OCI-LY7 (cell line): ENCODE data around the gene ATP11A.

Source experiments
- CTCF ChIP-seq: fragments of 200-600 bp; sonication (generic); conservative IDR thresholded peaks from 2 replicates; pipeline ENCODE4 v1.5.1; 2014; ENCODE audit warnings: mild to moderate bottlenecking, antibody characterized with exemption, low read length, moderate library complexity, mixed read lengths
- EZH2phosphoT487 ChIP-seq: fragments of 200-600 bp; sonication (generic); IDR thresholded peaks from 2 replicates; pipeline ENCODE4 v1.6.1; 2018; ENCODE audit warnings: low read depth, borderline replicate concordance, mild to moderate bottlenecking, mixed run types, antibody characterized with exemption, low read length, moderate library complexity, mixed read lengths

- TF ChIP-seq CTCF (no peak), EZH2phosphoT487 (no peak)
Observed at GRCh38 chr13:112664501-112665203, 25.2 kb upstream of the ATP11A start.
